ELF-1 (cell line): ENCODE data around the gene KRTAP24-1.

ENCODE experiments used
- DNase-seq: peaks from one replicate; pipeline ENCODE4 v3.0.0-alpha.2; 2016; ENCODE audit warnings: low read depth, low spot score

The KRTAP24-1 gene

GRCh38 chr21:30282850-30283249 lies at the start of gene KRTAP24-1:
TSS of gene KRTAP24-1 (minus strand) at chr21:30282950. CDS start at chr21:30282932, 18 bp downstream.
- DNase-seq = no peak

GRCh38 chr21:30329203-30329875 lies 46.6 kb upstream of the KRTAP24-1 start:
- no peak for DNase-seq

DNA sequence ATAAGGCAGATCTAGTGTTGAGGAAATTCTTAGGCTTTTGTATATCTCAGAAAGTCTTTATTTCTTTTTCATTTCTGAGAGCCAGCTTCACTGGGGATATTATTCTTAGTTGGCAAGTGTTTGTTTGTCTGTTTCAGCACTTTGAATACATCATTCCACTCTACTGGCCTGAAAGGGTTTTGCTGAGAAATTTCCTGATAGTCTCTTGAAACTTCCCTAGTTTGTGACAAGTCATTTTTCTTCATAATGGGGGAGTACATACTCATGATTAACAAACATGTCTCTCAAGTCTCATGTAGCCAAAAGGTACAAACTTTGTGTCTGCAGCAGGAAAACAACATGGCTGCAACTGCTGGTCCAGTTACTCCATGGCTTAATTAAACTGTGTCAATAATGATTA lies 43.6 kb upstream of the KRTAP24-1 start:
- DNase-seq = no peak

DNA sequence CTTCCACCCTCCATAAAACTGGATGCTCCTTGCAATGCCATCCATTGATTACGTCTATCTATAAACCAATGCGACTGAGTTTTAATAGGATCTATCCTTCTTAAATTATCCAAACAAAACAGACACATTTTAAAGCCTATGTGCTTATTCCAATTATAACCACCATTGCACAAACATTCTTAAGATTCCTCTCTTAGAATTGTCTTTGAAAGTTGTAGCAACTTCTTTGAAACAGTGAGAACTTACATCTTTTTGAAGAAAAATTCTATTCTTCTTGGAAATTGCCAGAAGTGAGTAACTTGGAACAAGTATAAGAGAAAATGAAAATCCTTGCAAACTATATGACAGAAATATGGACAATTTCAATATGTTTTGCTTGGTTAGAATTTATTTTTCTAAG lies 37.5 kb upstream of the KRTAP24-1 start, which contains the start of gene KRTAP26-1:
KRTAP26-1 (minus strand) TSS at position 101 of the 400 bp plus-strand sequence. CDS start 280 bp downstream, outside the sequence.
- DNase-seq = no peak

- DNase-seq = no peak
Observed at GRCh38 chr21:30315701-30316100, 33.0 kb upstream of the KRTAP24-1 start.

DNA sequence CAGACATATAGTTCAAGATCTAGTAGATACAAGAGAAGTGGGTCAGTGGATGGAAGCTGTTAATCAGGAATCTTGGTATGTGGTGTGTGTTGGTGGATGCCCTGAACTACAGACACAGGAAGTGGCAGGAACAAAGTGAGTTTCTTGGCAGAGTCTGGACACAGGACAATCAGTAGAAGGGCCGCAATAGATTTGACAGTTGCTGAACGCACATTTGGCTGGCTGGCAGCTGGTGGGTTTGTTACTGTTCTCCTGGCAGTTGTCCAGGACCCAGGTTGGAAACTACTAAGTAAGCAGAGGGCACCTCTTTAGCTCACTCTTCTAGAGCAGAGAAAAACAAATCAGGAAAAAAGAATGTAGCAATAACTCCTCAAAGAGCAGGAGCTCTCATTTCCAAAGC lies 24.1 kb upstream of the KRTAP24-1 start:
- DNase-seq = no peak

- no peak for DNase-seq
Observed at GRCh38 chr21:30305136-30305535, 22.4 kb upstream of the KRTAP24-1 start.

GRCh38 chr21:30289215-30289614 lies 6.5 kb upstream of the KRTAP24-1 start, which contains the start of gene KRTAP25-1:
TSS of gene KRTAP25-1 (minus strand) at chr21:30289514. CDS start at chr21:30289490, 24 bp downstream.
- no peak for DNase-seq

GRCh38 chr21:30271611-30272010 lies 11.1 kb downstream of the KRTAP24-1 start:
- no peak for DNase-seq

DNA sequence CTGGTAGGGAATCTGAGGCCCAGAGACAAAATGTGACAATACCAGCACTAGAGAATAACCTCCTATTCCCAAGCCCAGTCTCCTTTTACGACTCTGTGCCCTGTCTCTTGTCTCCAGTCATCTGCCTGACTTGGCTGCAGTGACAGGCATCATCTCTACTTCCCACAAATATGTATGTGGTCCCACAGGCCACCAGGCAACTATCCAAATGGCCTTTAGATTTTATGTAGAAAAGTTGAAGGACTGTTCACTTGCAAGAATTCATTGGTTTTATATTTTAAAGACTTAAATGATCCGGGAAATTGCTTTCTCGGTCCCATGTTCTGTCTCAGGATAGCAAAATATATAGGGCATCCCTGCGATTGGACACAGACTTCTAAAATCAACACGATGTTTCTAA lies 11.6 kb downstream of the KRTAP24-1 start:
- no peak for DNase-seq

- no peak for DNase-seq
Observed at GRCh38 chr21:30269803-30270530, 12.8 kb downstream of the KRTAP24-1 start.

DNA sequence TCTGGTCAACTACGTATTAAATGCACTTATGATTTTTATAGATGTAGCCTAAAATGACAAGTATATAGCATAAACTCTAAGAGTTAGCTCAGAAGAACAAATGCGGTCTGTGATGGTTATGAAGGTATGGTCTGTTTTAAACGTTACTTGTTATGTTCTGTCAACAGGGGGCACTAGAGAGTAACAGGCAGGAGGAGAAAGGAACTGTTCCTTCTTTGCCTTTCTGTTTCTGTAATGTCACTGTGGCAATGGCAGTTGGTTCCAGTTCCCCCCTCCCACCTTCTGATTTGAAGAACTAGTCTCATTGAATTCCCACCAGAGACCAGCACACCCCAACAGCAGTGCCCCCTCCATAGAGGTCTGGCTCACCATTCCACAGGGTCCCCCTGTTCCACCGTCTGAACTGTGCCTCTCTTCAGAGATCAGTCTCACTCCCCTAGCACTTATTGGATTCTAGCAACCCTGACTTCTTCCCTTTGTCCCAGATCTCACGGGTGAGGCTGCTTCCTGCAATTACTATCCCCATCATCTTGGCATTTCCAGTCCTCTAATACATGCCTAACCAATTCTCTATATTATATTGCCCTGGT lies 14.0 kb downstream of the KRTAP24-1 start:
- DNase-seq = no peak

GRCh38 chr21:30257773-30258172 lies 25.0 kb downstream of the KRTAP24-1 start:
- no peak for DNase-seq

- no peak for DNase-seq
Observed at GRCh38 chr21:30256100-30256499, 26.6 kb downstream of the KRTAP24-1 start.

- no peak for DNase-seq
Observed at GRCh38 chr21:30255679-30256078, 27.1 kb downstream of the KRTAP24-1 start.

- no peak for DNase-seq
Observed at GRCh38 chr21:30251781-30252180, 31.0 kb downstream of the KRTAP24-1 start.

DNA sequence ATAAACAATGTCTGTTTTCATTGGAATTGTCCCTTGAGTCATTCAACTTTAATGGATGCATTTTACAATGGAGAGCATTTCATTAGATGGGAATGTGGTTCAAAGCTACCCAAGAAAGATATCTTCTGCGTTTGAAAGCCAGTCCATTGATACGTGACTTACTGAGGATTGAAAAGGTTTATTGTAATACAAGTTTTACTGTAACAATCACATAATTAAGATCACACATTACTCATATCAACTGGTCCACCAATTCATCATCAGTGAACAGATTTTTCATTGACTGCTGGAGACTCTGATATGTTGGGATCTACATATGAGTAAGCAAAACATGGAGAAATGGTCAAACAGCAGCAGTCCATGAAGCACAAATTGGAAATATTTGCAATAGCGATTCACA lies 32.8 kb downstream of the KRTAP24-1 start:
- DNase-seq = no peak

- DNase-seq = no peak
Observed at GRCh38 chr21:30248844-30249243, 33.9 kb downstream of the KRTAP24-1 start.

DNA sequence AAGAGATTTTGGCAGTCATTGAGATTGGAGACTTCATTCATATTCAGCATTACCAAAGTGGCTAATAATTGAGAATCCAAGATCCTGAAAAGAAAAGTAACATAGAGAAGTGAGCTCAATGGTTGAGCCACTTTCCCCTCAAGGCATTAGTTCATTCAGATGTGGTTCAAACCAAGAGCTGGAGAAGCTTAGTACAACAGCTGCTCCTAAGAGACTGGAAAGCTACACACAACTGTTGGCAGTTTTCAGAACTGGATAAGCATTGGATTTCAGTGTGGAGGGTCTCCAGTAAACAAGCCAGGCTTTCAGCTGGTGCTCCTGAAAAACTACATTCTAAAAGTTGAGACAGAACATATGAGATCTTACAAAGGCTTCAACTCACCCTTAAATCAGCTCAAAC lies 37.7 kb downstream of the KRTAP24-1 start:
- DNase-seq = no peak

DNA sequence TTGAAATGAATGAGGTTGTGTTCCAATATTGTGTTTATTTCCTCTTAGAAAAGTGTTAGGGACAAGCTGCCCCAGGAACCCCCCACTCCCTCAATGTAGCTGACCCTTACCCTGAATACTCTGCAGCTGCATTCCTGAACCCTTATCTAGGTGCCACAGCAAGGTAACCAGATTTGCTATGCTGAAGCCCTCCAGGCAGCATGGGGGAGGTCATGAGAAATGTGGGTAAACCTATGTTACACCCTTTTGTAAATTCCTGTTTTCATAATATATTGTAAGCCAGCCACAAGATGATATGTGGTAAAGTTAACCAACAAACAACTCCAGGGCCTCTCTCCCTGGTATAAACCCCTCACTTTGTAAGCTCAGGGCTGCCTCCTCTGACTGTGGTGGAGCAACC lies 39.1 kb downstream of the KRTAP24-1 start:
- no peak for DNase-seq

- DNase-seq = no peak
Observed at GRCh38 chr21:30240661-30241060, 42.1 kb downstream of the KRTAP24-1 start.

DNA sequence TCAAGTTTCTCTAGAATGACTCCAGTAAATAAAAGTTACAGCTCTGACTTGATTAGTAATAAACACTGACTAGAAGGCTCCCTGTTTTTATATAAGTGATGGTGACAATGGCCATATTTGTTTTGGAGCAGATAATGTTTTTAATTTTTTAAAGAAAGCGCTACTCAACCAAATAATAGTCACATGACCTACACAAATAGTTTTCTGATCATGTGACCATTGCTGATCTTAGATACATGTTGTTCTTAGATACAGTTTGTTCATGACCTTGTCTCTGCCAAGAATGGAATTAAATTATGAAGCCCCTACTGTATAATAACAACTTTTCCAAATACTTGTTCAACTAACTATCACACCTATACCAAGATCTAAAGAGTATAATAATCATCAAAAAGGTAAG lies 44.6 kb downstream of the KRTAP24-1 start:
- DNase-seq = no peak

DNA sequence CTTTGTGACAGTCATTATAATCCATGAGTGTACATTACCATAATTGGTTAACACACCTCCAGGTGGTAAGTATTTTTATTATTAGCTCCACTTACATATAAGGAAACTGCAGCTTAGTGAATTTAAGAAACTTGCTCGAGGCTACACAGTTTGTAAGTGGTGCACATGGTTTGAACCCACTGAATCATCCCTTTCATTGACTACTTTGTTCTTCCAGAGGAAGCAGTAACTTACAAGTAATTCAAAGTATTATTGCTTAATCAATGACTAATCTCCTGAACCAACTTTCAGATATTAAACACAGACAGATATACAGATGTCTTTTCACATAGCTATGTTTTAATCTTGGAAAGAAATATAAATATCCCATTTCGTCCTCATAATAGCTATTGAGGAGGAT lies 48.1 kb downstream of the KRTAP24-1 start:
- DNase-seq = no peak
